Thoracic aorta (tissue), 2 donors: ENCODE measurements around the gene ID3. TPM values are rescaled to one million over a fixed set of nuclear protein-coding genes. Genes with fewer than 3 reads are reported as not detected.

Source experiments
- ATAC-seq: fragments of 150-250 bp; one replicate; pipeline ENCODE4 v1.8.0; 2017; ENCODE audit warnings: low read depth; ENCODE audit not compliant: insufficient number of reproducible peaks, low FRiP score
- DNase-seq: peaks from one replicate; pipeline ENCODE4 v3.0.0-alpha.2; 2020; ENCODE audit warnings: low spot score
- H3K27ac ChIP-seq, 2 donors: fragments of 200-600 bp; sonication (generic); 1 replicate in 1 of 2; 2 replicates in 1 of 2; pipeline ENCODE4 v1.5.1; 2016; ENCODE audit warnings: mild to moderate bottlenecking in 2 of 2, moderate library complexity in 2 of 2
- H3K27me3 ChIP-seq: fragments of 200-600 bp; sonication (generic); replicated peaks from 2 replicates; pipeline ENCODE4 v1.6.0; 2016; ENCODE audit warnings: mild to moderate bottlenecking; ENCODE audit not compliant: insufficient read depth
- H3K36me3 ChIP-seq: fragments of 200-600 bp; sonication (generic); one replicate; pipeline ENCODE4 v1.5.1; 2016
- H3K4me1 ChIP-seq, 2 donors: fragments of 200-600 bp; sonication (generic); 1 replicate in 1 of 2; 2 replicates in 1 of 2; pipeline versions ENCODE4 v1.5.1 to v1.6.0; 2016; ENCODE audit warnings: low read depth in 2 of 2, mild to moderate bottlenecking in 1 of 2; ENCODE audit not compliant: control insufficient read depth in 1 of 2
- H3K4me3 ChIP-seq: fragments of 200-600 bp; sonication (generic); 2 replicates; pipeline ENCODE4 v1.5.1; 2016; ENCODE audit warnings: mild to moderate bottlenecking
- H3K9me3 ChIP-seq: fragments of 200-600 bp; sonication (generic); 2 replicates; pipeline ENCODE4 v1.5.1; 2016
- CTCF ChIP-seq: fragments of 200-600 bp; sonication (generic); IDR thresholded peaks from one replicate; pipeline ENCODE4 v1.5.1; 2019; ENCODE audit warnings: antibody characterized with exemption
- total RNA-seq, 2 donors: library from RNA; depleted of rRNA; stranded (reverse); fragments of >200 nt; gene quantifications; one replicate each; pipeline versions ENCODE4 v1.1.0 to v1.2.3, GENCODE V29; 2016

Gene ID3
- total RNA-seq, 2 donors from 2014 or later = 309 to 692 TPM

GRCh38 chr1:23563755-23564374 lies 4.6 kb upstream of the ID3 start:
- Histone ChIP-seq H3K27ac (peak overlapping the region; percentile 94 to 96), H3K4me3 (no peak overlapping the region), H3K9me3 (no peaks in the 10 kb centered on the region), H3K4me1 (peaks cover 42 to 79% of the 10 kb centered on the region in 2 donors), H3K36me3 (peaks cover under 1% of the 10 kb centered on the region), H3K27me3 (no peaks in the 10 kb centered on the region)
- no peak for ATAC-seq
- no peak for TF ChIP-seq CTCF
- DNase-seq = no peak

GRCh38 chr1:23563003-23563402 lies 3.7 kb upstream of the ID3 start:
- H3K36me3 ChIP-seq = peaks cover 5% of the 10 kb centered on the region
- ATAC-seq (no peak), DNase-seq (no peak)
- H3K4me1 ChIP-seq = peaks cover 42 to 74% of the 10 kb centered on the region in 2 donors
- no peaks in the 10 kb centered on the region for H3K9me3 ChIP-seq
- H3K4me3 ChIP-seq = peak overlapping the region; percentile 41
- H3K27me3 ChIP-seq = no peaks in the 10 kb centered on the region
- H3K27ac ChIP-seq = peak overlapping the region; percentile 94 to 96
- no peak for TF ChIP-seq CTCF

- no peak for TF ChIP-seq CTCF
- H3K27me3 ChIP-seq = no peaks in the 10 kb centered on the region
- DNase-seq (peak; percentile 94), ATAC-seq (peak; percentile 55)
- H3K4me3 ChIP-seq = peak overlapping the region; percentile 93
- peaks cover 12% of the 10 kb centered on the region for H3K36me3 ChIP-seq
- H3K27ac ChIP-seq = peak overlapping the region; percentile 94 to 96
- peaks cover 42 to 68% of the 10 kb centered on the region in 2 donors for H3K4me1 ChIP-seq
- no peaks in the 10 kb centered on the region for H3K9me3 ChIP-seq
These were observed 3.0 kb upstream of the ID3 start for GRCh38 chr1:23562137-23562876.

GRCh38 chr1:23561813-23562100 lies 2.5 kb upstream of the ID3 start:
- ATAC-seq = no peak
- Histone ChIP-seq H3K9me3 (no peaks in the 10 kb centered on the region), H3K27ac (peak overlapping the region; percentile 94 to 96), H3K36me3 (peaks cover 13% of the 10 kb centered on the region), H3K4me1 (peaks cover 42 to 63% of the 10 kb centered on the region in 2 donors), H3K27me3 (no peaks in the 10 kb centered on the region), H3K4me3 (peak overlapping the region; percentile 93)
- TF ChIP-seq CTCF = no peak
- DNase-seq = no peak

- Histone ChIP-seq H3K4me1 (peaks cover 42 to 59% of the 10 kb centered on the region in 2 donors), H3K27ac (peak overlapping the region; percentile 94 to 96), H3K27me3 (no peaks in the 10 kb centered on the region), H3K36me3 (peaks cover 13% of the 10 kb centered on the region), H3K4me3 (peak overlapping the region; percentile 93), H3K9me3 (no peaks in the 10 kb centered on the region)
- DNase-seq = no peak
- ATAC-seq = no peak
- TF ChIP-seq CTCF = no peak
These were observed 1.9 kb upstream of the ID3 start for GRCh38 chr1:23561076-23561812.
